HEK293 (cell line): ENCODE measurements around the gene CHIT1.

Experiments
- YY1 ChIP-seq: fragments of 450-650 bp; formaldehyde crosslinking; IDR thresholded peaks from 2 replicates; pipeline ENCODE4 v1.5.1; 2018; ENCODE audit warnings: missing biosample characterization, missing genetic modification characterization
- ZFHX2 ChIP-seq: fragments of 450-650 bp; formaldehyde crosslinking; conservative IDR thresholded peaks from 2 replicates; pipeline ENCODE4 v1.5.1; 2016; ENCODE audit warnings: missing biosample characterization, missing genetic modification characterization
- ZNF121 ChIP-seq: fragments of 450-650 bp; formaldehyde crosslinking; IDR thresholded peaks from 2 replicates; pipeline ENCODE4 v1.5.1; 2016; ENCODE audit warnings: missing biosample characterization, missing genetic modification characterization
- ZNF335 ChIP-seq: fragments of 450-650 bp; formaldehyde crosslinking; conservative IDR thresholded peaks from 2 replicates; pipeline ENCODE4 v1.5.1; 2016; ENCODE audit warnings: missing biosample characterization, missing genetic modification characterization
- ZNF366 ChIP-seq: fragments of 450-650 bp; formaldehyde crosslinking; conservative IDR thresholded peaks from 2 replicates; pipeline ENCODE4 v1.5.1; 2016; ENCODE audit warnings: missing biosample characterization, missing genetic modification characterization
- ZNF626 ChIP-seq: fragments of 450-650 bp; sonication (Bioruptor Pico); formaldehyde crosslinking; IDR thresholded peaks from 2 replicates; pipeline ENCODE4 v1.5.1; 2018; ENCODE audit warnings: missing biosample characterization, missing genetic modification characterization, inconsistent platforms
- ZNF654 ChIP-seq: fragments of 450-650 bp; formaldehyde crosslinking; IDR thresholded peaks from 2 replicates; pipeline ENCODE4 v1.5.1; 2016; ENCODE audit warnings: low read depth, missing biosample characterization, missing genetic modification characterization
- ZSCAN30 ChIP-seq: fragments of 450-650 bp; IDR thresholded peaks from 2 replicates; pipeline ENCODE4 v1.5.1; 2018; ENCODE audit warnings: missing biosample characterization, mild to moderate bottlenecking, missing genetic modification characterization, moderate library complexity
- TF ChIP-seq, protein P1 (sequence below): fragments of 450-650 bp; formaldehyde crosslinking; IDR thresholded peaks from 2 replicates; pipeline ENCODE4 v1.5.1; 2016; ENCODE audit warnings: missing biosample characterization, missing genetic modification characterization
- TF ChIP-seq, protein P2 (sequence below): fragments of 450-650 bp; formaldehyde crosslinking; IDR thresholded peaks from 2 replicates; pipeline ENCODE4 v1.5.1; 2016; ENCODE audit warnings: missing biosample characterization, missing genetic modification characterization
- TF ChIP-seq, protein P3 (sequence below): fragments of 450-650 bp; formaldehyde crosslinking; IDR thresholded peaks from 2 replicates; pipeline ENCODE4 v1.5.1; 2016; ENCODE audit warnings: missing biosample characterization, missing genetic modification characterization

DNA sequence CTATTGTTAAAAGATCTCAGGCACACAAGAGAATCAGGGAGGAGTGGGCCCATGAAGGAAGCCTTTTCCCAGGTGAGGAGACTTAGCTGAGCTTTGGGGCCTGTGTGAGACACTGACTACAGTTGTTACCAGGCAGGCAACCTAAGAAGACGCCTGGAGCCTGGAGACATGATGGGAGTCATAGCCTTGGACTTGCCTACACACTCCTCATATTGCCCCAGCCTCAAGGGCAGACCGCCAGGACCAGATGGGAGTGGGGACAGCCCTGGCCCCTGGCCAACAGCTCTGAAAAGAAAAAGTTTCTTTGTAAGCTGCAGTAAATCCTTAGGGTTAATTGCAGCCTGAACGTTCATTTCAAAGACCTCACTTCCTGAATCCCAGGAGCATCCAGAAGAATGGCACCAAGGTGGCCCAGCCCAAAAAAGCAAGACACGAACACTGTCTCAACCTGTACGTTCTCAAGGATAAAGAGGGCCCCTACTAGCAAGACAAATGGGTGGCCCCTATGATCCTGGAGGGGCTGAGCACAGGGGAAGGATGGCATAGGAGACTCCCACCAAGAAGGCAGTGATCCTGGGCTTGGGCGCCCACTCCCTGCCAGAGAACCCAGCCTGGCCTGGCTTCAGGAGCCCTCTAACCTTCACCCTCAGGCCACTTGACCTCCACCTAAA lies 42.6 kb upstream of the CHIT1 start:
- TF ChIP-seq ZNF626 (no peak), YY1 (tag by site-specific recombination) (no peak), ZNF366 (tag by site-specific recombination) (no peak), ZNF121 (tag by site-specific recombination) (no peak), ZSCAN30 (no peak), ZNF654 (no peak), ZNF335 (tag by site-specific recombination) (peak; percentile 80), ZFHX2 (tag by site-specific recombination) (no peak)
- TF ChIP-seq, protein P1, sequence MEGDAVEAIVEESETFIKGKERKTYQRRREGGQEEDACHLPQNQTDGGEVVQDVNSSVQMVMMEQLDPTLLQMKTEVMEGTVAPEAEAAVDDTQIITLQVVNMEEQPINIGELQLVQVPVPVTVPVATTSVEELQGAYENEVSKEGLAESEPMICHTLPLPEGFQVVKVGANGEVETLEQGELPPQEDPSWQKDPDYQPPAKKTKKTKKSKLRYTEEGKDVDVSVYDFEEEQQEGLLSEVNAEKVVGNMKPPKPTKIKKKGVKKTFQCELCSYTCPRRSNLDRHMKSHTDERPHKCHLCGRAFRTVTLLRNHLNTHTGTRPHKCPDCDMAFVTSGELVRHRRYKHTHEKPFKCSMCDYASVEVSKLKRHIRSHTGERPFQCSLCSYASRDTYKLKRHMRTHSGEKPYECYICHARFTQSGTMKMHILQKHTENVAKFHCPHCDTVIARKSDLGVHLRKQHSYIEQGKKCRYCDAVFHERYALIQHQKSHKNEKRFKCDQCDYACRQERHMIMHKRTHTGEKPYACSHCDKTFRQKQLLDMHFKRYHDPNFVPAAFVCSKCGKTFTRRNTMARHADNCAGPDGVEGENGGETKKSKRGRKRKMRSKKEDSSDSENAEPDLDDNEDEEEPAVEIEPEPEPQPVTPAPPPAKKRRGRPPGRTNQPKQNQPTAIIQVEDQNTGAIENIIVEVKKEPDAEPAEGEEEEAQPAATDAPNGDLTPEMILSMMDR (tag by site-specific recombination): no peak
- TF ChIP-seq, protein P2, sequence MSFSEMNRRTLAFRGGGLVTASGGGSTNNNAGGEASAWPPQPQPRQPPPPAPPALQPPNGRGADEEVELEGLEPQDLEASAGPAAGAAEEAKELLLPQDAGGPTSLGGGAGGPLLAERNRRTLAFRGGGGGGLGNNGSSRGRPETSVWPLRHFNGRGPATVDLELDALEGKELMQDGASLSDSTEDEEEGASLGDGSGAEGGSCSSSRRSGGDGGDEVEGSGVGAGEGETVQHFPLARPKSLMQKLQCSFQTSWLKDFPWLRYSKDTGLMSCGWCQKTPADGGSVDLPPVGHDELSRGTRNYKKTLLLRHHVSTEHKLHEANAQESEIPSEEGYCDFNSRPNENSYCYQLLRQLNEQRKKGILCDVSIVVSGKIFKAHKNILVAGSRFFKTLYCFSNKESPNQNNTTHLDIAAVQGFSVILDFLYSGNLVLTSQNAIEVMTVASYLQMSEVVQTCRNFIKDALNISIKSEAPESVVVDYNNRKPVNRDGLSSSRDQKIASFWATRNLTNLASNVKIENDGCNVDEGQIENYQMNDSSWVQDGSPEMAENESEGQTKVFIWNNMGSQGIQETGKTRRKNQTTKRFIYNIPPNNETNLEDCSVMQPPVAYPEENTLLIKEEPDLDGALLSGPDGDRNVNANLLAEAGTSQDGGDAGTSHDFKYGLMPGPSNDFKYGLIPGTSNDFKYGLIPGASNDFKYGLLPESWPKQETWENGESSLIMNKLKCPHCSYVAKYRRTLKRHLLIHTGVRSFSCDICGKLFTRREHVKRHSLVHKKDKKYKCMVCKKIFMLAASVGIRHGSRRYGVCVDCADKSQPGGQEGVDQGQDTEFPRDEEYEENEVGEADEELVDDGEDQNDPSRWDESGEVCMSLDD (tag by site-specific recombination): no peak
- TF ChIP-seq, protein P3, sequence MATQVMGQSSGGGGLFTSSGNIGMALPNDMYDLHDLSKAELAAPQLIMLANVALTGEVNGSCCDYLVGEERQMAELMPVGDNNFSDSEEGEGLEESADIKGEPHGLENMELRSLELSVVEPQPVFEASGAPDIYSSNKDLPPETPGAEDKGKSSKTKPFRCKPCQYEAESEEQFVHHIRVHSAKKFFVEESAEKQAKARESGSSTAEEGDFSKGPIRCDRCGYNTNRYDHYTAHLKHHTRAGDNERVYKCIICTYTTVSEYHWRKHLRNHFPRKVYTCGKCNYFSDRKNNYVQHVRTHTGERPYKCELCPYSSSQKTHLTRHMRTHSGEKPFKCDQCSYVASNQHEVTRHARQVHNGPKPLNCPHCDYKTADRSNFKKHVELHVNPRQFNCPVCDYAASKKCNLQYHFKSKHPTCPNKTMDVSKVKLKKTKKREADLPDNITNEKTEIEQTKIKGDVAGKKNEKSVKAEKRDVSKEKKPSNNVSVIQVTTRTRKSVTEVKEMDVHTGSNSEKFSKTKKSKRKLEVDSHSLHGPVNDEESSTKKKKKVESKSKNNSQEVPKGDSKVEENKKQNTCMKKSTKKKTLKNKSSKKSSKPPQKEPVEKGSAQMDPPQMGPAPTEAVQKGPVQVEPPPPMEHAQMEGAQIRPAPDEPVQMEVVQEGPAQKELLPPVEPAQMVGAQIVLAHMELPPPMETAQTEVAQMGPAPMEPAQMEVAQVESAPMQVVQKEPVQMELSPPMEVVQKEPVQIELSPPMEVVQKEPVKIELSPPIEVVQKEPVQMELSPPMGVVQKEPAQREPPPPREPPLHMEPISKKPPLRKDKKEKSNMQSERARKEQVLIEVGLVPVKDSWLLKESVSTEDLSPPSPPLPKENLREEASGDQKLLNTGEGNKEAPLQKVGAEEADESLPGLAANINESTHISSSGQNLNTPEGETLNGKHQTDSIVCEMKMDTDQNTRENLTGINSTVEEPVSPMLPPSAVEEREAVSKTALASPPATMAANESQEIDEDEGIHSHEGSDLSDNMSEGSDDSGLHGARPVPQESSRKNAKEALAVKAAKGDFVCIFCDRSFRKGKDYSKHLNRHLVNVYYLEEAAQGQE (tag by site-specific recombination): no peak
